Skeletal muscle tissue (tissue), 4 donors: Measurements from ENCODE around the gene RHPN2. TPM values are rescaled to one million over a fixed set of nuclear protein-coding genes. Genes with fewer than 3 reads are reported as not detected.
"Not testable (repeated sequence)": the region's sequence is repeated elsewhere in the genome, so short reads cannot be mapped to it uniquely, and the experiment has no call there.

Experiments used
- H3K27ac ChIP-seq: one replicate; pipeline ENCODE4 v1.7.0; 2013; ENCODE audit warnings: mild to moderate bottlenecking, low read depth, low read length, inconsistent platforms
- H3K27me3 ChIP-seq, 3 donors: one replicate each; pipeline ENCODE4 v1.7.0; 2013; ENCODE audit warnings: low read length in 3 of 3; ENCODE audit not compliant: control insufficient read depth in 3 of 3, insufficient read depth in 3 of 3
- H3K36me3 ChIP-seq, 3 donors: one replicate each; pipeline ENCODE4 v1.7.0; 2013; ENCODE audit warnings: low read length in 3 of 3; ENCODE audit not compliant: control insufficient read depth in 3 of 3, insufficient read depth in 3 of 3
- H3K4me1 ChIP-seq, 3 donors: one replicate each; pipeline ENCODE4 v1.7.0; 2013; ENCODE audit warnings: low read length in 3 of 3, mild to moderate bottlenecking in 3 of 3; ENCODE audit not compliant: control insufficient read depth in 3 of 3, insufficient read depth in 3 of 3
- H3K4me3 ChIP-seq, 3 donors: one replicate each; pipeline ENCODE4 v1.7.0; 2013; ENCODE audit warnings: low read length in 3 of 3
- H3K9ac ChIP-seq, 3 donors: one replicate each; pipeline ENCODE4 v1.7.0; 2013; ENCODE audit warnings: low read length in 3 of 3, mild to moderate bottlenecking in 3 of 3, moderate library complexity in 2 of 3, low read depth in 1 of 3
- H3K9me3 ChIP-seq, 3 donors: one replicate each; pipeline ENCODE4 v1.7.0; 2013; ENCODE audit warnings: low read length in 3 of 3; ENCODE audit not compliant: control insufficient read depth in 3 of 3
- total RNA-seq: library from RNA; depleted of rRNA; stranded (reverse); fragments of >200 nt; gene quantifications from one replicate; pipeline ENCODE4 v1.2.3, GENCODE V29; 2014
- donor health status: Osteomylitis.

Gene RHPN2
- total RNA-seq, 1 donor from 2014 or later, result 0.52 TPM

DNA sequence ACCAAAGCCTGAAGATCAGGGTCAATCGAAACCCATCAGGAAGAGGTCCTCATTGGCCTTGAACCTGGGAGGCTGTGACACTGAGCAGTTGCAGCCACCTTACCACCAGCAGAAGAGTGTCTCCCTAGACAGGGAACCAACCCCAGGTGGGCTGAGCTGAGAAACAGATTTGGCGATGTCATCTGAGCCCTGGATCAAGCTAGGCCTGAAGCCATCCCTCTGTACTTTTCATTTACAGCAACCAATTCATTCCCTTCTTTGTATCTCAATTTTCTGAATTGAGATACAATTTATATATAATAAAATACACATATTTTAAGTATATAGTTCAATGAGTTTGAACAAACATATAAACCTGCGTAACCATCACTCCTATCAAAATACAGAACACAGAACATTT lies 14.6 kb downstream of the RHPN2 start:
- Histone ChIP-seq H3K27ac (no peak overlapping the region), H3K36me3 (no peaks in the 10 kb centered on the region), H3K27me3 (no peaks in the 10 kb centered on the region), H3K9me3 (no peaks in the 10 kb centered on the region), H3K9ac (no peak overlapping the region), H3K4me1 (no peaks in the 10 kb centered on the region), H3K4me3 (no peak overlapping the region)

DNA sequence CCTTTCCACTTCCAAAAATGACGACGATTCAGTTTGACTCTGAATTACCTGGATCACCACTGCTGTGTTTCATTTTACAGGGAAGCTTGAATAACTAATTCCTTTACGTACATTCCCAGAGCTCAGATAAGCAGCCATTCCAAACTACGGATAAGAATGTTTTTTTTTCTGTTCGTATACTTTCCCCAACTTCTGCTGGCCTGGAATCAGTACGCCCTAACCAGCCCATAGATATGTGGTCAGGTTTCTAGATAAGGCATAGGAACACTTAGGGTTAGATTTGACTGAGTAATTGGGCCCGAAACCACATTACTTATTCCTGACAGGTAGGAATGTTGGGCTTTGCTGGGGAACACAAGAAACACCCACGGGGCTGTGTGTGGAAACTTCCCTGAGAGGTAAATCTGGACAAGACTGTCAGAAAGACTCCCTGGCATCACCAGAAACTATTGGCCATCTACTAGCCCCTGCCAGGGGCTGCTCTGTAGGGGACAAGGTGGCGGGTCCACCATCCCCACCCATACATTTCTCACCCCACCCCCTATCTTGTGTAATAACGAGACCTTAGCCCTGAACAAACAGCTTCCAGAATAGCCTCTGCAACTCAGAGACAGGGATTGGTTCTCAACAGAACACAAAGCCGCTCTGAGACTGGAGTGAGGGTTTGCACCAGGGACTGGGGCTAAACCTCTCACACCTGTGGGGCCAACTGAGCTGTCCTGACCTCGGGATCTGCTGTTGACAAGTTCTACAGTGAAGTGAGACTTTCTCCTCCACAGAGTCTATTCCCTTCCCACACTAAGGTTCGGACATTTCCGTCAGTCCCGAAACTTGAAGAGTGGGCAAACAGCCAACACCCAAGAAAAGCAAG lies 15.6 kb downstream of the RHPN2 start:
- Histone ChIP-seq H3K27me3 (no peaks in the 10 kb centered on the region), H3K36me3 (no peaks in the 10 kb centered on the region), H3K4me1 (no peaks in the 10 kb centered on the region), H3K9me3 (no peaks in the 10 kb centered on the region), H3K4me3 (no peak overlapping the region), H3K27ac (no peak overlapping the region), H3K9ac (no peak overlapping the region)

DNA sequence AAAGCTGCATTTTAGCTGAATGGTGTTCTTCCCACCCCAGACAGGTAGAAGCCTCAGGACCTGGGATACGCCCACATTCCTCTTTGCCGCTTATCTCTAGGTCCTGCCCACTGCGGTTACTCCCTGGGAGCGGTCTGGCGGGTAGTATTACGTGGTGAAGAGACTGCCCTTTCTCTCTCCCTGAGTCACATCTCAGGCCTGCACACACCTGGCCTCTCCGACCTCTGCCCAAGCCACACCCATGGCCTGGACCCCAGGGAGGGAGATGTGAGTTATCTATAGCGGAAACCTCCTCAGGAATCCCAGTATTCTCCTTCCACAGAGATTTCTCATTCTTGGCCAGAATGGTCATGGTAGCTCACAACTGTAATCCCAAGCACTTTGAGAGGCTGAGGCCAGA lies 17.3 kb downstream of the RHPN2 start:
- Histone ChIP-seq H3K4me3 (no peak overlapping the region), H3K9ac (no peak overlapping the region), H3K27ac (no peak overlapping the region), H3K9me3 (no peaks in the 10 kb centered on the region), H3K27me3 (no peaks in the 10 kb centered on the region), H3K4me1 (no peaks in the 10 kb centered on the region), H3K36me3 (no peaks in the 10 kb centered on the region)

DNA sequence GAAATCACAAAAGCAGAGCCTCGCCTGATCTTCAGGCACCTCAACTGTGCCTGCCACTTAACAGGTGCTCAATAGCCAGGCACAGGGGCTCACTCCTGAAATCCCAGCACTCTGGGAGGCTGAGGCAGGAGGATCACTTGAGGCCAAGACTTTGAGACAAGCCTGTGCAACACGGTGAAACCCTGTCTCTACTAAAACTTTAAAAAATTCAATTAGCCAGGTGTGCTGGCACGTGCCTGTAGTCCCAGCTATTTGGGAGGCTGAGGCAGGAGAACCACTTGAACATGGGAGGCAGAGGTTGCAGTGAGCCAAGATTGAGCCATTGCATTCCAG lies 22.9 kb downstream of the RHPN2 start:
- H3K27ac ChIP-seq, H3K4me1 ChIP-seq, H3K4me3 ChIP-seq, H3K9ac ChIP-seq, H3K36me3 ChIP-seq, H3K9me3 ChIP-seq, H3K27me3 ChIP-seq: not testable (repeated sequence)

DNA sequence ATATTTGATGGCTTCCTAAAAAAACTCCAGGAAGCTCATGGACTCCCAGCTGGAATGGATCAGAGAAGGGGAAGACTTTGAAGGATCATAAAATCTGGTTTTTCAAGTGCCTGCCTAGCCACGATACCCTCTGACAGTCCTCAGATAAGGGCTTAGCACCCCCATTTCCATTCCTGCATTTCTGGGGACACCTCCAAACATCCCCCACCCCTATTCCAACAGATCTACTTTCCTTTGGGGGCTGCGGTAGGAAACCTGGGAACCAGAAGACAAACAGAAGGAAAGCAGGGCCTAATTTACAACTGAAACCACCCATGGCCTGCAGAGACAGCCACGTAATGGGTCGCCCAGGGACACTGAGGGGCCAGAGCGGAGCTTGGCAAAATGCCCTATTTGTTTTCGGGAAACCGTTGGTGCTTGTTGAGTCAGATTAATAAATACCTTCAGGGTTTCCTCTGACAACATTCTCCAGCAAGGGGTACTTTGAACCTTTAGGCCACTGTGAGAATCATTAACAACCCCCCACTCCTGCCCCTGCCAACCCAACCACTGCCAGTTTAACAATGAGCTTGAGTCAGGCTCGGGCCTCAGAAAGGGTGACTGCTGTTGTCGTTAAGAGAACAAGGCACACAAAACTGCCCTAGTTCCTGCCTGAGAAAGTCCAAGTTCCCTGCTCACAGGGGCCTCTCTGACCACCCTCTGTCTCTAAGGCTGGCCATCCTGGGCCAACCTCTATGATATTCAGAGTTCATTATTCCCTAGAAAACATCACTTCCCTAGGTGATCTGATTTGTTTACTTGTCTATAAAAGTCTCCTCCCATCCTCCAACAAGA lies 23.5 kb downstream of the RHPN2 start:
- no peak overlapping the region for H3K27ac ChIP-seq
- peak overlapping the region in 1 of 3 donors; percentile 43 for H3K9ac ChIP-seq
- no peaks in the 10 kb centered on the region for H3K27me3 ChIP-seq
- no peak overlapping the region for H3K4me3 ChIP-seq
- H3K4me1 ChIP-seq, result no peaks in the 10 kb centered on the region
- no peaks in the 10 kb centered on the region for H3K36me3 ChIP-seq
- H3K9me3 ChIP-seq, result no peaks in the 10 kb centered on the region

DNA sequence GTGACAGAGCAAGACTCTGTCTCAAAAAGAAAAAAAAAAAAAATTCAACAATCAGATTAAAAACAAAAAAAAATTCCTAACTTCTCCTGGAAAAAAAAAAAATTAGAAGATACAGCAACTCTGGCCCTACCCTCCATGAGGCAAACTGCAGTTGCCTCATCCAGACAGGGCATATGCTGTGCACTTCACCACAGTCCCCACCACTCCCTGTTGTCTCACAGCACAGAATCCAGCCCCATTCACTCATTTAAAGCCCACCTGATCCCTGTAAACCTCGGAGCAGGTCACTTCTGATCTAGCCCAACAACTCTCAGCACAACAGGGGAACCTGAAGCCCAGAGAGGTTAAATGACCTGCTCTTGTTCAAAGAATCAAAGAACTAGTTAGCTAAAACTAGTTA lies 24.9 kb downstream of the RHPN2 start:
- Histone ChIP-seq H3K4me3 (no peak overlapping the region), H3K27ac (no peak overlapping the region), H3K36me3 (no peaks in the 10 kb centered on the region), H3K9me3 (no peaks in the 10 kb centered on the region), H3K27me3 (no peaks in the 10 kb centered on the region), H3K4me1 (no peaks in the 10 kb centered on the region), H3K9ac (no peak overlapping the region)

DNA sequence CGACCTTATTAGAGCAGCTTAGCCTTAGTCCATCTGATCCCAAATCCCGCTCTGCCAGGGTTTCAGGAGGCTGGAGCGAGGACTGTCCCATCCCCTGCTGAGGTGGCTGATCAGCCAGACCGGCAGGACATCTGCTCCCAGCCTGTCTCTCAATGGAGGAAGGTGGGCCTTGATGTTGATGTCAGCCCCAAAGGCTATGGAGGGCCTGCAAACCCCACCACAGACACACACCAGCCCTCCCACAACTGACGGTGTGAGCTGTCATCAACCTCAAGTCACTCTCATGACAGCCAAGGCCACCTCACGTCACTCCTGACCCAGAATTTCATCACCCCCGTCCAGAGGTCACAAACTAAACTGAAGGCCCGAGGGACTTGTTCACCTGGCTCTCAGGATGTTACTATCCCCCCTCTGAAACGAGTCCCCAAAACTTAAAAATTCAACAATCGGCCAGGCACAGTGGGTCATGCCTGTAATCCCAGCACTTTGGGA lies 25.5 kb downstream of the RHPN2 start:
- no peaks in the 10 kb centered on the region for H3K4me1 ChIP-seq
- H3K9ac ChIP-seq, result no peak overlapping the region
- H3K27ac ChIP-seq, result no peak overlapping the region
- no peaks in the 10 kb centered on the region for H3K36me3 ChIP-seq
- no peaks in the 10 kb centered on the region for H3K27me3 ChIP-seq
- no peak overlapping the region for H3K4me3 ChIP-seq
- H3K9me3 ChIP-seq, result no peaks in the 10 kb centered on the region

DNA sequence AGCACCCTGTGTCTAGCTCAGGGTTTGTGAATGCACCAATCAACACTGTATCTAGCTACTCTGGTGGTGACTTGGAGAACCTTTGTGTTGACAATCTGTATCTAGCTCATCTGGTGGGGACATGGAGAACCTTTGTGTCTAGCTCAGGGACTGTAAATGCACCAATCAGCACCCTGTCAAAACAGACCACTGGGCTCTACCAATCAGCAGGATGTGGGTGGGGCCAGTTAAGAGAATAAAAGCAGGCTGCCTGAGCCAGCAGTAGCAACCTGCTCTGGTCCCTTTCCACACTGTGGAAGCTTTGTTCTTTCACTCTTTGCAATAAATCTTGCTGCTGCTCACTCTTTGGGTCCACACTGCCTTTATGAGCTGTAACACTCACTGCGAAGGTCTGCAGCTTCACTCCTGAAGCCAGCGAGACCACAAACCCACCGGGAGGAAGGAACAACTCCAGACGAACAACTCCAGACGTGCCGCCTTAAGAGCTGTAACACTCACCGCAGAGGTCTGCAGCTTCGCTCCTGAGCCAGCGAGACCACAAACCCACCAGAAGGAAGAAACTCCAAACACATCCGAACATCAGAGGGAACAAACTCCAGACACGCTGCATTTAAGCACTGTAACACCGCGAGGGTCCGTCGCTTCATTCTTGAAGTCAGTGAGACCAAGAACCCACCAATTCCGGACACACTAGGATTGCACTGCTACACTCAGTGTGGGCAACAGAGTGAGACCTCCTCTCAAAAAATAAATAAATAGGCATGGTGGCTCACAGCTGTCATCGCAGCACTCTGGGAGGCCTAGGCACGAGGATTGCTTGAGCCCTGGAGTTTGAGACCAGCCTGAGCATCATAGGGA lies 27.3 kb downstream of the RHPN2 start:
- not testable (repeated sequence) for H3K27ac ChIP-seq, H3K27me3 ChIP-seq, H3K36me3 ChIP-seq, H3K9me3 ChIP-seq, H3K4me1 ChIP-seq, H3K9ac ChIP-seq, H3K4me3 ChIP-seq

DNA sequence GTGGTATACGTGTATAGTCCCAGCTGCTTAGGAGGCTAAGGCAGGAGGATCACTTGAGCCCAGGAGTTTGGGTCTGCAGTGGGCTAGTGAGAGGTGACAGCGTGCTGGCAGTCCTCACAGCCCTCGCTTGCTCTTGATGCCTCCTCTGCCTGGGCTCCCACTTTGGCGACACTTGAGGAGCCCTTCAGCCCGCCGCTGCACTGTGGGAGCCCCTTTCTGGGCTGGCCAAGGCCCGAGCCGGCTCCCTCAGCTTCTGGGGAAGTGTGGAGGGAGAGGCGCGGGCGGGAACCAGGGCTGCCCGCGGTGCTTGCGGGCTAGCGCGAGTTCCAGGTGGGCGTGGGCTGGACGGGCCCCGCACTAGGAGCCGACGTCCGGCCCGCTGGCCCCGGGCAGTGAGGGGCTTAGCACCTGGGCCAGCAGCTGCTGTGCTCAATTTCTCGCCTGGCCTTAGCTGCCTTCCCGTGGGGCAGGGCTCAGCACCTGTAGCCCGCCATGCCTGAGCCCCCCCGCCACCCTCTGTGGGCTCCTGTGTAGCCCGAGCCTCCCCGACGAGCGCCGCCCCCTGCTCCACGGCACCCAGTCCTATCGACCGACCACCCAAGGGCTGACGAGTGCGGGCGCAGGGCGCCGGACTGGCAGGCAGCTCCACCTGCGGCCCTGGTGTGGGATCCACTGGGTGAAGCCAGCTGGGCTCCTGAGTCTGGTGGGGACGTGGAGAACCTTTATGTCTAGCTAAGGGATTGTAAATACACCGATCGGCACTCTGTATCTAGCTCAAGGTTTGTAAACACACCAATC lies 28.1 kb downstream of the RHPN2 start:
- not testable (repeated sequence) for H3K27ac ChIP-seq, H3K9me3 ChIP-seq, H3K36me3 ChIP-seq, H3K9ac ChIP-seq, H3K27me3 ChIP-seq, H3K4me1 ChIP-seq, H3K4me3 ChIP-seq
